GM12892 (cell line): Measurements from ENCODE around the gene TMEM178B.

Source experiments
- POLR2A ChIP-seq: IDR thresholded peaks from 2 replicates; pipeline ENCODE4 v1.6.1; 2011; ENCODE audit warnings: low read depth, low read length, control low read depth
- POLR2AphosphoS5 ChIP-seq: IDR thresholded peaks from 2 replicates; pipeline ENCODE4 v1.6.1; 2011; ENCODE audit warnings: low read depth, low read length, control low read depth
- TAF1 ChIP-seq: IDR thresholded peaks from 2 replicates; pipeline ENCODE4 v1.6.1; 2011; ENCODE audit warnings: low read depth, mild to moderate bottlenecking, control low read depth, low read length, borderline replicate concordance

DNA sequence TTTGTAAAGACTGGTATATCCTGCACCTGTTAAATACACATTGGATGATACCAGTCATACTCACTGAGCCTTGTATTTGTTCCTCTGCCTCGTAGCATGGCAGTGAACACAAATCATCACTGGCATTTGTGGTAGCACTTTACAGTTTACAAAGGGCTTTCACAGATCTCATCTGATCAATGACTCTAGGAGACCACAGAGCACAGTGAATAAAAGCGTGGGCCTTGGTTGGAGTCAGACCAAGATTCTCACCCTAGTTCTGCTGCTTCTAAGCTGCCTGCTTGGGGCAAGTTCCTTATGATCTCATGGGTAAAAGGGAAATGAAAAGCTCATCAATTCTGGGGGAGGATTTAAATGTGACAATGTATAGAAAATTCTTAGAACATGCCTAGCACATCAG is 347.4 kb downstream of the TMEM178B start:
- TF ChIP-seq POLR2A (no peak), POLR2AphosphoS5 (no peak), TAF1 (no peak)
